Panc1 (cell line): ENCODE measurements around the gene PDE4B. TPM values are rescaled to one million over a fixed set of nuclear protein-coding genes. Genes with fewer than 3 reads are reported as not detected.
"Not testable (repeated sequence)": the region's sequence is repeated elsewhere in the genome, so short reads cannot be mapped to it uniquely, and the experiment has no call there.

ENCODE experiments used
- ATAC-seq: fragments of 200-7000 bp; cut with Tn5 transposase; 2 replicates; pipeline ENCODE4 v1.9.1; 2020; ENCODE audit warnings: mild to moderate bottlenecking, moderate library complexity
- BruUV-seq: library from RNA; stranded (reverse); fragments of 400-500 nt; replicated peaks from 2 replicates; lab custom pipeline; 2021; lab: Mats Ljungman, UMichigan
- CTCF ChIA-PET: fragments of 300-600 bp; sonication (Branson Sonifier 250); formaldehyde crosslinking; loops from one replicate; lab custom pipeline; 2022; ENCODE audit warnings: antibody characterized with exemption; lab: Charles Lee
- POLR2A ChIA-PET: fragments of 300-600 bp; sonication (Branson Sonifier 250); formaldehyde crosslinking; loops from one replicate; lab custom pipeline; 2022; ENCODE audit warnings: antibody characterized with exemption; lab: Charles Lee
- DNase-seq: peaks from one replicate; pipeline ENCODE4 v3.0.0-alpha.2; 2010; ENCODE audit warnings: low read depth, low spot score
- H3K27ac ChIP-seq: 2 replicates; pipeline ENCODE4 v1.5.1; 2011; ENCODE audit warnings: mild to moderate bottlenecking, low read length, inconsistent platforms
- H3K27me3 ChIP-seq: fragments of 200-500 bp; sonication (Bioruptor generic); 2 replicates; pipeline ENCODE4 v1.6.0; 2014; ENCODE audit warnings: low read length, inconsistent platforms; ENCODE audit not compliant: control insufficient read depth, insufficient read depth
- H3K36me3 ChIP-seq: fragments of 200-500 bp; sonication (Bioruptor generic); 2 replicates; pipeline ENCODE4 v1.5.1; 2014; ENCODE audit warnings: inconsistent platforms, mild to moderate bottlenecking, low read length, moderate library complexity; ENCODE audit not compliant: control insufficient read depth, insufficient read depth
- H3K4me1 ChIP-seq: 2 replicates; pipeline ENCODE4 v1.5.1; 2011; ENCODE audit warnings: inconsistent platforms, mild to moderate bottlenecking, low read length, moderate library complexity; ENCODE audit not compliant: control insufficient read depth, insufficient read depth
- H3K4me3 ChIP-seq, 2 experiments: 2 replicates each; pipeline ENCODE4 v1.5.1; 2011 to 2012; ENCODE audit warnings: low read depth in 2 of 2, low read length in 2 of 2, mild to moderate bottlenecking in 2 of 2, inconsistent platforms in 1 of 2, moderate library complexity in 1 of 2
- H3K9me3 ChIP-seq: fragments of 200-500 bp; sonication (Bioruptor generic); 2 replicates; pipeline ENCODE4 v1.5.1; 2014; ENCODE audit warnings: low read depth, mild to moderate bottlenecking, inconsistent platforms, low read length, moderate library complexity; ENCODE audit not compliant: control insufficient read depth, insufficient read depth
- CTCF ChIP-seq: fragments of 450-650 bp; IDR thresholded peaks from 2 replicates; pipeline ENCODE4 v1.5.1; 2017; ENCODE audit warnings: mild to moderate bottlenecking
- POLR2AphosphoS5 ChIP-seq: IDR thresholded peaks from 2 replicates; pipeline ENCODE4 v1.6.1; 2012; ENCODE audit warnings: mild to moderate bottlenecking, low read depth, low read length, moderate library complexity
- REST ChIP-seq, 2 experiments: IDR thresholded peaks; 2 replicates each; pipeline ENCODE4 v1.6.1; 2011 to 2012; ENCODE audit warnings: low read depth in 2 of 2, control low read depth in 1 of 2, low read length in 1 of 2, mild to moderate bottlenecking in 1 of 2, moderate library complexity in 1 of 2; ENCODE audit not compliant: insufficient read depth in 1 of 2
- SIN3A ChIP-seq: IDR thresholded peaks from 2 replicates; pipeline ENCODE4 v1.6.1; 2012; ENCODE audit warnings: low read depth, mild to moderate bottlenecking, low read length, moderate library complexity, borderline replicate concordance; ENCODE audit not compliant: insufficient read depth
- TCF7L2 ChIP-seq: IDR thresholded peaks from 2 replicates; pipeline ENCODE4 v1.6.1; 2011; ENCODE audit warnings: mild to moderate bottlenecking, low read depth, low read length, inconsistent platforms
- in situ Hi-C: cut with HindIII; loops from 2 replicates; pipeline ENCODE4 v1.10.0; 2016; ENCODE audit warnings: low sequenced_read_pairs, low pct_unique_long_range_greater_than_20kb
- intact Hi-C: fragments of 100-400 bp; cut with micrococcal nuclease; formaldehyde crosslinking; loops from one replicate; pipeline ENCODE4 v1.10.0; 2022; ENCODE audit not compliant: unreplicated experiment
- total RNA-seq: library from RNA; stranded (reverse); gene quantifications from one replicate; pipeline ENCODE4 v1.2.1, GENCODE V29; 2021; ENCODE audit not compliant: unreplicated experiment

PDE4B gene
- total RNA-seq, 1 experiment from 2014 or later, result 0.26 TPM

- intact Hi-C loops (no loop called here), in situ Hi-C loops (no loop called here)
- TF ChIP-seq REST (IDR thresholded peaks at IDR 0.05; ENCODE audit: insufficient read depth in 1 of 2, low read depth in 2 of 2, low read length in 1 of 2), result no peak
- TF ChIP-seq POLR2AphosphoS5, result no peak
- no peak for TF ChIP-seq TCF7L2
- no peak for TF ChIP-seq SIN3A
- TF ChIP-seq CTCF, result no peak
- Histone ChIP-seq H3K9me3 (no peaks in the 10 kb centered on the region), H3K4me1 (no peaks in the 10 kb centered on the region), H3K4me3 (no peak overlapping the region), H3K36me3 (no peaks in the 10 kb centered on the region), H3K27ac (no peak overlapping the region), H3K27me3 (no peaks in the 10 kb centered on the region)
- BruUV-seq, result no TSS peak
- ChIA-PET POLR2A (no interaction called here), CTCF (no interaction called here)
- DNase-seq (no peak), ATAC-seq (no peak)
Observed at GRCh38 chr1:66416295-66416694, 623.6 kb downstream of the PDE4B start.

GRCh38 chr1:66418021-66418420, 625.3 kb downstream of the PDE4B start:
- DNase-seq (no peak), ATAC-seq (no peak)
- Histone ChIP-seq H3K4me3 (no peak overlapping the region), H3K36me3 (no peaks in the 10 kb centered on the region), H3K27ac (no peak overlapping the region), H3K27me3 (no peaks in the 10 kb centered on the region), H3K9me3 (no peaks in the 10 kb centered on the region), H3K4me1 (no peaks in the 10 kb centered on the region)
- BruUV-seq, result no TSS peak
- POLR2A ChIA-PET, result no interaction called here
- TF ChIP-seq REST (IDR thresholded peaks at IDR 0.05; ENCODE audit: insufficient read depth in 1 of 2, low read depth in 2 of 2, low read length in 1 of 2) (no peak), CTCF (no peak), TCF7L2 (no peak), POLR2AphosphoS5 (no peak), SIN3A (no peak)
- in situ Hi-C loops (no loop called here), intact Hi-C loops (no loop called here)
- CTCF ChIA-PET, result no interaction called here

GRCh38 chr1:66420171-66420570, 627.5 kb downstream of the PDE4B start:
- intact Hi-C loops, H3K27ac ChIP-seq, BruUV-seq, H3K4me1 ChIP-seq, H3K36me3 ChIP-seq, POLR2A ChIA-PET, ATAC-seq, H3K27me3 ChIP-seq, H3K9me3 ChIP-seq, H3K4me3 ChIP-seq, DNase-seq, CTCF ChIA-PET, in situ Hi-C loops: not testable (repeated sequence)

GRCh38 chr1:66420906-66421305, 628.2 kb downstream of the PDE4B start:
- POLR2A ChIA-PET, H3K27ac ChIP-seq, BruUV-seq, H3K36me3 ChIP-seq, H3K9me3 ChIP-seq, ATAC-seq, in situ Hi-C loops, CTCF ChIA-PET, DNase-seq, intact Hi-C loops, H3K4me1 ChIP-seq, H3K4me3 ChIP-seq, H3K27me3 ChIP-seq: not testable (repeated sequence)
